CD4-positive, alpha-beta T cell treated with Interleukin-1 beta for 1 hour (primary cell): ENCODE measurements around the gene SRCIN1.

Experiments
- DNase-seq, 2 donors: peaks; one replicate each; pipeline ENCODE4 v3.0.0-alpha.2; 2020 to 2022

Gene SRCIN1

GRCh38 chr17:38560503-38561318 lies 45.0 kb downstream of the SRCIN1 start:
- DNase-seq, result peak in 1 of 2 donors; percentile 22

- DNase-seq, result no peak
These were observed 45.9 kb downstream of the SRCIN1 start for GRCh38 chr17:38559880-38560230.

GRCh38 chr17:38559051-38559879 lies 46.5 kb downstream of the SRCIN1 start:
- DNase-seq, result peak; percentile 88

- no peak for DNase-seq
These were observed 47.1 kb downstream of the SRCIN1 start for GRCh38 chr17:38558728-38559050.

GRCh38 chr17:38557836-38558727 lies 47.7 kb downstream of the SRCIN1 start:
- peak; percentile 90 to 91 for DNase-seq

GRCh38 chr17:38557396-38557795 lies 48.4 kb downstream of the SRCIN1 start:
- no peak for DNase-seq

- DNase-seq, result no peak
These were observed 49.5 kb downstream of the SRCIN1 start for GRCh38 chr17:38556239-38556638.

GRCh38 chr17:38554430-38555350 lies 51.1 kb downstream of the SRCIN1 start:
- no peak for DNase-seq

- no peak for DNase-seq
These were observed 53.4 kb downstream of the SRCIN1 start for GRCh38 chr17:38552343-38552742.

GRCh38 chr17:38551121-38551520 lies 54.6 kb downstream of the SRCIN1 start:
- DNase-seq, result no peak

GRCh38 chr17:38550661-38551060 lies 55.1 kb downstream of the SRCIN1 start:
- no peak for DNase-seq

- DNase-seq, result no peak
These were observed 56.5 kb downstream of the SRCIN1 start for GRCh38 chr17:38549285-38549684.

GRCh38 chr17:38547444-38547843 lies 58.3 kb downstream of the SRCIN1 start:
- DNase-seq, result no peak

GRCh38 chr17:38546396-38546795 lies 59.4 kb downstream of the SRCIN1 start:
- DNase-seq, result no peak

GRCh38 chr17:38545531-38546225 lies 60.1 kb downstream of the SRCIN1 start:
- DNase-seq, result no peak

- no peak for DNase-seq
These were observed 60.9 kb downstream of the SRCIN1 start for GRCh38 chr17:38544839-38545209.

- DNase-seq, result no peak
These were observed 61.4 kb downstream of the SRCIN1 start for GRCh38 chr17:38544175-38544838.

- no peak for DNase-seq
These were observed 62.2 kb downstream of the SRCIN1 start for GRCh38 chr17:38543403-38544174.

GRCh38 chr17:38542286-38542685 lies 63.5 kb downstream of the SRCIN1 start:
- no peak for DNase-seq

GRCh38 chr17:38541281-38541680 lies 64.5 kb downstream of the SRCIN1 start:
- no peak for DNase-seq
